NK-92 (cell line): ENCODE measurements around the gene LAMA2.

ENCODE experiments used
- DNase-seq: peaks from one replicate; lab custom pipeline; 2025; ENCODE audit not compliant: unreplicated experiment; lab: John Stamatoyannopoulos, UW

Gene LAMA2

GRCh38 chr6:129353067-129353466 lies 470.1 kb downstream of the LAMA2 start:
- DNase-seq, result no peak

- DNase-seq, result no peak
Measured at GRCh38 chr6:129356129-129356528, 473.2 kb downstream of the LAMA2 start.

DNA sequence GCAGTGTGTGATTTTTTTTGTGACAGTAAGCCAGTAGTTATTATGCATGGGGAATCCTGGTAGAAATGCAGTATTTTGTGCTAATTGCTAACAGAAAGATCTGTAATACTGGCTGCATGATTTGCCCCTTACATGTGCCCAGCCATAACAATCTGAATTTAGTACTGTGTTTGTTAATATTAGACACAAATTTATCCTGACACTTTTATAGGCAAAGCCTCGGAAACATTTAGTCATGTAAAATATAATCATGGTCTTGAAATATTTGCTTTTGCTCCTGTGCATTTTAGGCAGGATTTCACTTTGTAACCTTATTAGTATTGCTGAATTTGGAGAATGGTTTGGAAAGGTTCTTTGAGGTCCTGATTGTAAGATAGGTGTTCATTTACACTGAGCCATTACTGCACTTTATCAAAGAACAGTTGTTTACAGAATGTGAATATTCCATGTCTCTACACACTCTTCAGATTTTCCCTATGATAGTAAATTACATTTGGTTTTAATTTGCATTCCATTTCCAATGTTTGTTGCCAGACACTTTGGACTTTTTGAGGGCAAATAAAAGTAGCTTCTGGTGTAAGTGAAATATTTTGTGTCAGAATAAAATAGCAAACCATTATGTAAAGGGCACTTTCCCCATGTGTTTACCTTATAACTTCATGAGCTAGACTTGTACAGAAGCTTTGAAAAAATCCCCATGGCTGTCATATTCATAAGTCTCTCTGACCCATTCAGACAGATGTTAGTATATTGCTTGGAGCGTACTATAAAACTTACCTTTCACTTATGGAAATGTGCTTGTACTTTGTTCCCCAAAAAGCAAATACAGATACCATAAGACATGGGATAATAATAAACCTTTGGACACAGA lies 477.1 kb downstream of the LAMA2 start:
- no peak for DNase-seq

DNA sequence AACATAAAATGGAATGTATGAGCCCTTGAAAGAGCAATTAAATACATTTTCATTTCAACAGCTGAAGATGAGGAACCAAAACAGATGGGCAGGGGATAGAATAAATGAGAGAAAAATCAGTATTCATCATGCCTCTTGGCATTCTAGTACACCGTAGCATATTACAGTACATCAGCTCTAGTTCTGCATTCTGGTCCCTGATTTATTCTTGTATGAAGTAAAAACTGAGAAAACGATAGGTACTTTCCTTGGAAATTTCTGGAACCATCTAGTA lies 477.7 kb downstream of the LAMA2 start:
- no peak for DNase-seq

DNA sequence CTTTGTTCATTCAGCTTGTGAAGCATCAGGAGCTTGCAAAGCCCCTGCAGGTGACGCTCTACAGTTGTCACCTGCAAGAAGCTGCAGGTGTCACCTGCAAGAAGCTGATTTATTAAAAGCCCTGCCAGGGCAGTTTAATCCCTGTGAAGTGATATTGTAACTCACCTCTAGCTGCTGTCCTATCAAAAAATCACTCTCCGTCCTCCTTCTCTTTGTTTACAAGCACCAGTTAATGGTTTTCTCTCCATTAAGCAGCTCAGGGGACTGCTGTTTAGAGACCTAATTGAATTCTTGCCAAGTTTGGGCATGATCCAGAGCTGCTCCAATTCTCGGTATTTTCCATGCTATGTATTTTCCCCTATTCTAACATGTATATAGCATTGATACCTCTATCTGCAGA lies 481.1 kb downstream of the LAMA2 start:
- no peak for DNase-seq

GRCh38 chr6:129364767-129365166 lies 481.8 kb downstream of the LAMA2 start:
- DNase-seq, result no peak

- DNase-seq, result no peak
Measured at GRCh38 chr6:129368076-129368475, 485.1 kb downstream of the LAMA2 start.

- DNase-seq, result no peak
Measured at GRCh38 chr6:129368970-129369369, 486.0 kb downstream of the LAMA2 start.

DNA sequence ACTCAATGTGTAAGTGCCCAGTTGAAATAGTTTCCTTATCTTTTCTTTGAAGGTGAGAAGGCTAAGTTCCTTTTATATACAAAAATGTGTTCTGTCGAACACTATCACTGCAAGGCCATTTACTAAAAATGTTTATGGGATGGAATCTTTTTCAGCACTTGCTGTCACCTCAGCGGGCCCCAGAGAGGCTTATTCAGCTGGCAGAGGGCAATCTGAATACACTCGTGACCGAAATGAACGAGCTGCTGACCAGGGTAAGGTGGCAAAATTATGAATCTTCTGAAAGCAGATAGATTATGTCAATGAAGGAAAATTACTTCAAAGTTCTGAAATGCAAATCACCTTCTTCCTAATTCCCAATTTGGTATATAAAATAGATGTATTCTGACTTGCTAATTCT lies 486.8 kb downstream of the LAMA2 start:
- no peak for DNase-seq

GRCh38 chr6:129370268-129370916 lies 487.5 kb downstream of the LAMA2 start:
- DNase-seq, result no peak

- DNase-seq, result no peak
Measured at GRCh38 chr6:129381885-129382284, 498.9 kb downstream of the LAMA2 start.

DNA sequence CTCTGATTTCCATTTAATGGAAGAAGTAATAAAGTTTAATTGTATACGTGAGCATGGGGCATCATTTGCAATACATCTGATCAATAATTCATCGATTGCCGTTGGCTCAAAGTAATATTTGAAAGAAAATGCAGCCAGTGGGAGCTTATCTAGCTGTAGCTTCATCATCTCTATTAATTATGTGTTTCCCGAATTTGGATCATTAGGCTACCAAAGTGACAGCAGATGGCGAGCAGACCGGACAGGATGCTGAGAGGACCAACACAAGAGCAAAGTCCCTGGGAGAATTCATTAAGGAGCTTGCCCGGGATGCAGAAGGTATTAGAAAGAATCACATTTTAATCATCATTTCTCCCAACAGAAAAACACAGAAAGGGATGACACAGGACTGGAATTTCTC lies 500.0 kb downstream of the LAMA2 start:
- no peak for DNase-seq

GRCh38 chr6:129385117-129385516 lies 502.2 kb downstream of the LAMA2 start:
- no peak for DNase-seq

GRCh38 chr6:129390900-129391299 lies 508.0 kb downstream of the LAMA2 start:
- no peak for DNase-seq

- no peak for DNase-seq
Measured at GRCh38 chr6:129393654-129394053, 510.7 kb downstream of the LAMA2 start.

GRCh38 chr6:129398764-129399163 lies 515.8 kb downstream of the LAMA2 start:
- no peak for DNase-seq

GRCh38 chr6:129402244-129402643 lies 519.3 kb downstream of the LAMA2 start:
- no peak for DNase-seq

DNA sequence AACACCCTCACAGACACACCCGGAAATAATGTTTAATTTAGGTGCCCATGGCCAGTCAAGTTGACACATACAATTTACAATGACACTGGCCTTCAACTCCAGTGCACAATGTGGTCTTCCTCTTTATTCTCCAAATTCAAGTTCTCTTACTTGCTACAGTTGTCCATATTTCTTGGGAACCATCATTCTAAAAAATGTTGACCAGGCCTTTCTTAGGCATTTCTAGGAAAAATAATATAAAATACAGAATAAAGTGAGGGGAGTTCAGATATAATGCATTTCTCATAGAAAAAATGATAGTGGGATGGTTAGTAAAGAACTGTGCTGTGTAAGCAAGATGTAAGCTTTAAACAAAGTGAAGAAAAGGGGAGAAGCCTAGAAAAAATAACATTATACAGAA lies 528.2 kb downstream of the LAMA2 start:
- no peak for DNase-seq

- DNase-seq, result no peak
Measured at GRCh38 chr6:129416337-129416990, 533.5 kb downstream of the LAMA2 start.

- DNase-seq, result no peak
Measured at GRCh38 chr6:129417416-129418086, 534.6 kb downstream of the LAMA2 start.

DNA sequence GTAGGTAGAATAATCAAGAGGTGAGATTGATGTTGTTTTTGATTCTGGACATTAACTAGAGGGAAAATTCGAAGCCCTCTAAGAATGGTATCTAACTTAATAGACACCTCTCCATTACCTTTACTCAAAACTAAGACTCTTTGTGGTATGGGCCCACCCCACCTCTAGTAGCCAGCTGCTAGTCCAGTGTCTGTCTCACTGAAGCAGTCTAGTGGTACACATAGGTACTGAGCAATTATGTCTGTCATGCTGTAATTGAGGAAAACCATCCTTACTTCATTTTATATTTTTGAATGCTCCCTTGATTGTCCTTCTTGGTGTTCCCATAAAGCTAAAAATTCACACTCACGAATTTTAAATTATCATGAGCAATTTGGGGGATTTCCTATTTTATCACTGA lies 536.4 kb downstream of the LAMA2 start:
- no peak for DNase-seq

GRCh38 chr6:129426343-129426742 lies 543.4 kb downstream of the LAMA2 start:
- no peak for DNase-seq
